Loucy (cell line): Measurements from ENCODE around the gene SMIM30.

Experiments used
- CTCF ChIP-seq: fragments of 200-600 bp; sonication (generic); conservative IDR thresholded peaks from 2 replicates; pipeline ENCODE4 v1.5.1; 2014; ENCODE audit warnings: mild to moderate bottlenecking, antibody characterized with exemption, low read length
- EZH2phosphoT487 ChIP-seq: fragments of 200-600 bp; IDR thresholded peaks from 2 replicates; pipeline ENCODE4 v1.6.1; 2018; ENCODE audit warnings: antibody characterized with exemption, mild to moderate bottlenecking, moderate library complexity, borderline replicate concordance

- TF ChIP-seq CTCF: no peak
- no peak for TF ChIP-seq EZH2phosphoT487
These were observed 19.0 kb downstream of the SMIM30 start for GRCh38 chr7:113099284-113099919.
